Bronchial epithelial cell (primary cell): Measurements from ENCODE around the gene OR1A2. TPM values are rescaled to one million over a fixed set of nuclear protein-coding genes. Genes with fewer than 3 reads are reported as not detected.
A peak's percentile ranks its signal among the peaks of the same experiment; 100 is the strongest.
"Not testable (repeated sequence)": the region's sequence is repeated elsewhere in the genome, so short reads cannot be mapped to it uniquely, and the experiment has no call there.

Experiments used
- DNase-seq: peaks from one replicate; pipeline ENCODE4 v3.0.0-alpha.2; 2010; ENCODE audit warnings: low read depth
- FAIRE-seq: peaks from 2 replicates; lab custom pipeline; 2011; peaks lifted over from hg19 to GRCh38; lab: Jason Lieb, UNC
- H3K27me3 ChIP-seq: 2 replicates; pipeline ENCODE4 v1.5.1; 2011; ENCODE audit warnings: low read length; ENCODE audit not compliant: control insufficient read depth, insufficient read depth
- H3K36me3 ChIP-seq: 2 replicates; pipeline ENCODE4 v1.5.1; 2011; ENCODE audit warnings: low read length; ENCODE audit not compliant: control insufficient read depth, insufficient read depth
- H3K4me3 ChIP-seq: 2 replicates; pipeline ENCODE4 v1.5.1; 2011; ENCODE audit warnings: mild to moderate bottlenecking, low read depth, low read length, control low read depth
- total RNA-seq: library from RNA; depleted of rRNA; stranded (reverse); fragments of >200 nt; gene quantifications from 2 replicates; pipeline ENCODE4 v1.2.1, GENCODE V29; 2014
- TF ChIP-seq, protein P1 (sequence below): IDR thresholded peaks from 2 replicates; pipeline ENCODE4 v1.5.1; 2011; ENCODE audit warnings: mild to moderate bottlenecking, moderate library complexity, low read length, control low read depth, inconsistent platforms; ENCODE audit not compliant: insufficient read depth, severe bottlenecking

Gene OR1A2
- total RNA-seq, 1 donor from 2014 or later = not detected

DNA sequence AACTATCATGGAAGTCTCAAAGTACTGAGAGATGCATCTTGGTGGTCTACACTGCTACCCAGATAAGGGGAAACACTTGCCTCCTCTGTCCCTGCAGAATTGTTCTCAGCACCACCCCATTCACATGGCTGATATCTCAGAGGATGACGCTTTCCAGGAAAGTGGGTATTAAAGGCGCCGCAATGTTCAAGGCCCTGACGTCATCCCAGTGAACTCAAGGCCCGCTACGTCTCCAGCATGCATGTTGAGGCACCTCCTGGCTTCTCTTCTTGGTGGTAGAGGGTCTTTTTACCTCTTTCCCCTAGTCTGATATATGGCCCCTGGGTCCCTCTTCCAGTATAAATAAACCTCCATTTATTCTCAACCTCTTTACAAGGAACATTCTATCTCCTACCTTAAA is 11.2 kb downstream of the OR1A2 start:
- Histone ChIP-seq H3K4me3 (no peak overlapping the region), H3K36me3 (no peaks in the 10 kb centered on the region), H3K27me3 (no peaks in the 10 kb centered on the region)
- TF ChIP-seq, protein P1, sequence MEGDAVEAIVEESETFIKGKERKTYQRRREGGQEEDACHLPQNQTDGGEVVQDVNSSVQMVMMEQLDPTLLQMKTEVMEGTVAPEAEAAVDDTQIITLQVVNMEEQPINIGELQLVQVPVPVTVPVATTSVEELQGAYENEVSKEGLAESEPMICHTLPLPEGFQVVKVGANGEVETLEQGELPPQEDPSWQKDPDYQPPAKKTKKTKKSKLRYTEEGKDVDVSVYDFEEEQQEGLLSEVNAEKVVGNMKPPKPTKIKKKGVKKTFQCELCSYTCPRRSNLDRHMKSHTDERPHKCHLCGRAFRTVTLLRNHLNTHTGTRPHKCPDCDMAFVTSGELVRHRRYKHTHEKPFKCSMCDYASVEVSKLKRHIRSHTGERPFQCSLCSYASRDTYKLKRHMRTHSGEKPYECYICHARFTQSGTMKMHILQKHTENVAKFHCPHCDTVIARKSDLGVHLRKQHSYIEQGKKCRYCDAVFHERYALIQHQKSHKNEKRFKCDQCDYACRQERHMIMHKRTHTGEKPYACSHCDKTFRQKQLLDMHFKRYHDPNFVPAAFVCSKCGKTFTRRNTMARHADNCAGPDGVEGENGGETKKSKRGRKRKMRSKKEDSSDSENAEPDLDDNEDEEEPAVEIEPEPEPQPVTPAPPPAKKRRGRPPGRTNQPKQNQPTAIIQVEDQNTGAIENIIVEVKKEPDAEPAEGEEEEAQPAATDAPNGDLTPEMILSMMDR = no peak
- no peak for FAIRE-seq
- DNase-seq = no peak

DNA sequence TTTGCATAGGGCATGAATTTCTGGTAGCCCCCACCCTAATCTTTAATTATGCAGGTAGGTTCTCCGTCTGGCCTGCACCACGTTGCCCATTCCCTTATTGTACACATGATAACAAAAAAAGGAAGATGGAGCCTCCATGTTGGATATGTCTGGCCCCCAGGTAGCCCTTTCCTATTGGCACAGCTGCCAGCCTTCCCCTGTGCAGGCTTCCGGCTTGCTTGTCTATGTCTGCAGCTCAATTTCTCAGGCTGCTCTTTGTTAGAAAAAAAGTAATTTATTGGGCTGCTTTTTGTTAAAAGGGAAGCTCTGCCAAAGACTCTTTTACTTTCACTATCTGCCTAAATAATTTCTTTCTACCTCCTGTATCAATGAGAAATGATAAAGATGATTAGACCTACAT is 15.7 kb downstream of the OR1A2 start:
- DNase-seq (no peak), FAIRE-seq (no peak)
- H3K36me3 ChIP-seq = no peaks in the 10 kb centered on the region
- H3K4me3 ChIP-seq = no peak overlapping the region
- TF ChIP-seq, protein P1 = no peak
- H3K27me3 ChIP-seq = no peaks in the 10 kb centered on the region

DNA sequence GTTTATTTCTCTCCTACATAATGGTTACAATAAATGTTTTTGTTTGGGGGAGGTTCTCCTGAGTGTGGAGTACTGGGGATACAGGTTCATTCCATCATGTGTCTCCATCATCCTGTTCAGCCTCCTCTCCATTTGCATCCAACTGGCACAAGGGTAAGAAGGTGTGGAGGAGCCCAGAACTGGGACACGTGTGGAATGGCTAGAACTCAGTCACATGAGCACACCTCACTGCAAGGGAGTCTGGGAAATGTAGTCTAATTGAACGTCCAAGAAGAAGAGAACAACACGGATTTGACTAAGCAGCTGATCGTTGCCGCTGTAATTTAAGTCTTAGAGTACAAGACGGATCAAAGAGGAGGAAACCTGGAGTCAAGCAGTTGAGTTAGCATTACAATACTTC is 16.3 kb downstream of the OR1A2 start:
- no peaks in the 10 kb centered on the region for H3K27me3 ChIP-seq
- FAIRE-seq = no peak

DNA sequence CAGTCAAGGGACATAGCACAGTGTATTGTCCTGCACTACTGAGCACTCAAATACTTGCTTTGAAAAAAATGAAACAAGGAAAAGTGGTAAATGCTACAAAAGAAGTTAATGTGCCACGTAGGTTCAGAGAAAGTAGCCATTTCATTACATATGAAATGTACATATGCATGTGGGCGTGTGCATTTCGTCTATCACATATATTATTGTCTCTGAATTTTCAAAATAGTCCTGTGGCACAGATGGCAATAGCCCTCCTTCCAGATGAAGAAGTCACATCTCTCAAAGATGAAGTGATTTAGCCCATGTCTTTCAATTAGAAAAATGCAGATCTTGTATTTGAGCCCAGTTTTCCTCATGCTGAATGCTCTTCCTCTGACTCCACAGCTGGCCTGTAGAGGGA is 22.7 kb downstream of the OR1A2 start:
- not testable (repeated sequence) for H3K4me3 ChIP-seq, FAIRE-seq, H3K27me3 ChIP-seq, H3K36me3 ChIP-seq, DNase-seq

More for the DNA sequence above, 16.3 kb downstream of the OR1A2 start:
- TF ChIP-seq, protein P1 = no peak
- Histone ChIP-seq H3K4me3 (no peak overlapping the region), H3K36me3 (no peaks in the 10 kb centered on the region)
- no peak for DNase-seq

DNA sequence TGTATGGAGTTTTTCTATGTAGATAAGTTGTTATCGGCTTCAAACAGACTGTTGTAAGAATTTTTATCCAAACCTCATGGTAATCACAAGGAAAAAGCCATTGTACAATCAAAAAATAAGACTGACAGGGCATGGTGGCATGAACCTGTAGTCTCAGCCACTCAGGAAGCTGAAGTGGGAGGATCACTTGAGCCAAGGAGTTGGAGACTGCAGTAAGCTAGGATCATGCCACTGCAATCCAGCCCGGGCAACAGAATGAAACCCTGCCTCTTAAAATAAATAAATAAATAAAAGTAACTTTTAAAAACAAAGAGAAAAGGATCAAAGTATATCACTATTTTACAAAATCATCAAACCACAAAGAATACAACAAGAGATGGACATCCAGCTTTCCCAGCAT is 24.5 kb downstream of the OR1A2 start:
- TF ChIP-seq, protein P1 = no peak
- FAIRE-seq (no peak), DNase-seq (no peak)
- Histone ChIP-seq H3K27me3 (no peaks in the 10 kb centered on the region), H3K36me3 (no peaks in the 10 kb centered on the region), H3K4me3 (no peak overlapping the region)

DNA sequence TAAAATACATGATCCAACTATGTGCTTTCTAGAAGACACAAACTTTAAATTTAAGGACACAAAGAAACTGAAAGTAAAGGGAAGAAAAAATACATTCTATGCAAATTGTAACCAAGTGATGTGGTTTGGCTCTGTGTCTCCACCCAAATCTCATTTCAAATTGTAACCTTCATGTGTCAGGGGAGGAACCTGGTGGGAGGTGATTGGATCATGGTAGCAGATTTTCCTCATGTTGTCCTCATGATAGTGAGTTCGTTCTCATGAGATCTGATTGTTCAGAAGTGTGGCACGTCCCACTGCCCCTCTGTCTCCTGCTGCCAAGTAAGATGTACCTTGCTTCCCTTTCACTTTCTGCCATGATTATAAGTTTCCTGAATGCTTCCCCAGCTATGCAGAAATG is 25.2 kb downstream of the OR1A2 start:
- FAIRE-seq (no peak), DNase-seq (no peak)
- Histone ChIP-seq H3K36me3 (no peaks in the 10 kb centered on the region), H3K4me3 (no peak overlapping the region), H3K27me3 (no peaks in the 10 kb centered on the region)
- TF ChIP-seq, protein P1 = no peak

DNA sequence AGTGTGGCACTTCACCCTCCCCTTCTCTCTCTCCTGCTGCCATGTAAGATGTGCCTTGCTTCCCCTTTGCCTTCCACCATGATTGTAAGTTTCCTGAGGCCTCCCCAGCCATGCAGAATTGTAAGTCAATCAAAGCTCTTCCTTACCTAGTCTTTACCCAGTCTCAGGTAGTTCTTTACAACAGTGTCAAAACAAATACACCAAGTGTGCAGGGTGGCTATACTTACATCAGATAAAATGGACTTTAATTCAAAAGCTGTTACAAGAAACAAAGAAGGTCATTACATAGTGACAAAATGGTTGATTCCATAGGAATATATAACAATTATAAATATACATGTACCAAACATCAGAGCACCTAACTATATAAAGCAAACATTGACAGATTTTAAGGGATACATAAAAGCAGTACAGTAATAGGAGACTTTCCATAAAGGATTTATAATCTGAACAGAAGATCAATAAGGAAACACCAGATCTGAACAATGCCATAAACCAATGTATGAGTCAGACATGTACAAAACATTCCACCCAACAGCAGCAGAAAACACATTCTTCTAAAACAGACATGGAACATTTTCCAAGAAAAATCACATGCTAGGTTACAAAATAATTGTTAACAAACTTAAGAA is 27.5 kb downstream of the OR1A2 start:
- not testable (repeated sequence) for DNase-seq, H3K36me3 ChIP-seq, H3K4me3 ChIP-seq, H3K27me3 ChIP-seq
- peak; percentile 32 for FAIRE-seq

DNA sequence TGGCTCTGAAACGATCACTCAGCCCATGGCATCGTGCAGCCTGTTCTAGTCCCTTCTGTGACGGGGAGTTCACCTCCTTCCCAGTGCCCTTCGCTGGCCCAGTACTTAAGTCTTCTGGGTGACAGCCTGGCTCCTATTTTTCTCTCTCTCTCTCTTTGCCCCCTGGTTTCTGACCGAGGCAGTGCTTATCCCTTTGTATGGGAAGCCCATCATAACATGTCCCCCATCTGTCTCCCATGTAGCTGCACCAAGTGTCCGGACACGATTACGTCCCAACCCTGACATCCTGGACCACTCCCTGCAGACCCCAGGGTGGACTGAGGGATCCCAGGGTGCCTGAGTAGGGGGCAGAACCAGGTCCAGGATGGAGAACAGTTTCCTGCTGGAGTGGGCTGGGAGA is 35.0 kb downstream of the OR1A2 start:
- H3K27me3 ChIP-seq, H3K36me3 ChIP-seq, H3K4me3 ChIP-seq, DNase-seq: not testable (repeated sequence)
- peak; percentile 97 for FAIRE-seq

DNA sequence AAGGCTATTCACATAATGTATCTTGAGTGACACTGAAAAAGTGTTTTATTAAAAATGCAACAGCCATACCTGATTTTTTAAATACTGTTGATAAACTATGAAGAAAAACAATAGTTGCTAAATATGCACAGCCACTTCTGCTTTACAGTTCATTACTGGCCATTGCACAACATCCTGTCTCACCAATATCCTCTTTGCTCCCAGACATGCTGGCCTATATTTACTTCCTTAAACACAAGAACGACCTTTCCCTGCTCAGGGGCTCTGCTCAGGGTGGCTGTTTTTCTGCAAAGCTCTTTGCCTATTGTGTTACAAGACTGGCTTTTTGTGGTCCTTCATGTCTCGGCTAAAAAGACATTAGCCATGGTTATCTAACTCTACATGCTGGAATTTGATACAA is 41.4 kb downstream of the OR1A2 start:
- not testable (repeated sequence) for H3K27me3 ChIP-seq, FAIRE-seq, H3K4me3 ChIP-seq, H3K36me3 ChIP-seq
- peak; percentile 16 for DNase-seq
